GM12878 (cell line): Measurements from ENCODE around the gene GUCY2F. TPM values are rescaled to one million over a fixed set of nuclear protein-coding genes. Genes with fewer than 3 reads are reported as not detected.

Experiments used
- ATAC-seq: fragments of 200-7000 bp; cut with Tn5 transposase; 3 replicates; pipeline ENCODE4 v1.9.1; 2020; ENCODE audit warnings: mild to moderate bottlenecking, moderate library complexity
- Bru-seq: library from RNA; stranded (reverse); fragments of 400-500 nt; gene quantifications from one replicate; lab custom pipeline; 2021; lab: Mats Ljungman, UMichigan
- BruChase-seq, 2 experiments: library from RNA; stranded (reverse); fragments of 400-500 nt; gene quantifications; one replicate each; lab custom pipeline; 2021; lab: Mats Ljungman, UMichigan
- BruUV-seq: library from RNA; stranded (reverse); fragments of 400-500 nt; replicated peaks from 2 replicates; lab custom pipeline; 2021; lab: Mats Ljungman, UMichigan
- CTCF ChIA-PET: fragments of 300-600 bp; sonication (Branson Sonifier 250); formaldehyde crosslinking; extraction: SDS; loops from one replicate; lab custom pipeline; 2021; ENCODE audit warnings: inconsistent platforms; lab: Yijun Ruan, JAX
- POLR2A ChIA-PET: fragments of 350-600 bp; formaldehyde crosslinking; extraction: SDS; loops from one replicate; lab custom pipeline; 2021; ENCODE audit warnings: inconsistent platforms; lab: Charles Lee
- RAD21 ChIA-PET: fragments of 300-600 bp; sonication (Branson Sonifier 250); formaldehyde crosslinking; loops from one replicate; lab custom pipeline; 2023; ENCODE audit warnings: antibody characterized with exemption; ENCODE audit not compliant: unreplicated experiment; lab: Charles Lee
- SMC1A ChIA-PET: fragments of 300-600 bp; sonication (Branson Sonifier 250); formaldehyde crosslinking; loops from one replicate; lab custom pipeline; 2023; ENCODE audit not compliant: unreplicated experiment, uncharacterized antibody; lab: Charles Lee
- DNase-seq: peaks from one replicate; pipeline ENCODE4 v3.0.0-alpha.2; 2011; ENCODE audit warnings: low read depth, low spot score
- FAIRE-seq: peaks from 3 replicates; lab custom pipeline; 2011; peaks lifted over from hg19 to GRCh38; lab: Jason Lieb, UNC
- H2AFZ ChIP-seq: 2 replicates; pipeline ENCODE4 v1.6.0; 2011; ENCODE audit warnings: low read depth, low read length, control low read depth; ENCODE audit not compliant: control insufficient read depth
- H3K27ac ChIP-seq: 2 replicates; pipeline ENCODE4 v1.5.1; 2011; ENCODE audit warnings: control low read depth; ENCODE audit not compliant: control insufficient read depth, insufficient read depth
- H3K27me3 ChIP-seq, 2 experiments: replicated peaks in 1 of 2; 2 replicates each; pipeline versions ENCODE4 v1.6.0 to v1.6.1; 2011; ENCODE audit warnings: low read length in 1 of 2; ENCODE audit not compliant: control insufficient read depth in 2 of 2, insufficient read depth in 2 of 2
- H3K36me3 ChIP-seq, 2 experiments: 2 replicates each; pipeline ENCODE4 v1.5.1; 2011; ENCODE audit warnings: low read length in 1 of 2; ENCODE audit not compliant: control insufficient read depth in 2 of 2, insufficient read depth in 2 of 2
- H3K4me1 ChIP-seq: 2 replicates; pipeline ENCODE4 v1.6.1; 2011; ENCODE audit warnings: mild to moderate bottlenecking, low read length, moderate library complexity, mixed read lengths; ENCODE audit not compliant: control insufficient read depth, insufficient read depth
- H3K4me2 ChIP-seq: 2 replicates; pipeline ENCODE4 v1.6.0; 2011; ENCODE audit warnings: control low read depth; ENCODE audit not compliant: control insufficient read depth, insufficient read depth
- H3K4me3 ChIP-seq: fragments of 200-600 bp; sonication (generic); 2 replicates; pipeline ENCODE4 v1.5.1; 2016
- H3K79me2 ChIP-seq: 2 replicates; pipeline ENCODE4 v1.6.0; 2011; ENCODE audit warnings: low read length; ENCODE audit not compliant: control insufficient read depth, insufficient read depth
- H3K9ac ChIP-seq: 2 replicates; pipeline ENCODE4 v1.8.0; 2011; ENCODE audit warnings: low read length, control low read depth, mixed read lengths; ENCODE audit not compliant: control insufficient read depth, insufficient read depth
- H3K9me3 ChIP-seq: replicated peaks from 3 replicates; pipeline ENCODE4 v1.5.1; 2011; ENCODE audit warnings: mild to moderate bottlenecking, low read length; ENCODE audit not compliant: control insufficient read depth, insufficient read depth
- H4K20me1 ChIP-seq: 2 replicates; pipeline ENCODE4 v1.6.0; 2011; ENCODE audit not compliant: control insufficient read depth, insufficient read depth
- BHLHE40 ChIP-seq, 2 experiments: fragments of 450-650 bp in 1 of 2; IDR thresholded peaks; 2 replicates each; pipeline ENCODE4 v1.6.1; 2011 to 2017; ENCODE audit warnings: low read depth in 2 of 2, borderline replicate concordance in 1 of 2, improper control_type of control experiment in 1 of 2, low read length in 1 of 2, mild to moderate bottlenecking in 1 of 2
- CHD4 ChIP-seq: fragments of 200-600 bp; sonication (generic); IDR thresholded peaks from 2 replicates; pipeline ENCODE4 v1.6.1; 2016; ENCODE audit warnings: mild to moderate bottlenecking
- CREB1 ChIP-seq: IDR thresholded peaks from 2 replicates; pipeline ENCODE4 v1.6.1; 2012; ENCODE audit warnings: low read depth, mild to moderate bottlenecking, inconsistent platforms
- MXI1 ChIP-seq: fragments of 150-350 bp; IDR thresholded peaks from 2 replicates; pipeline ENCODE4 v1.6.1; 2011; ENCODE audit warnings: low read depth, mild to moderate bottlenecking, inconsistent platforms, low read length, improper control_type of control experiment
- PAX8 ChIP-seq: fragments of 450-650 bp; IDR thresholded peaks from 2 replicates; pipeline ENCODE4 v1.6.1; 2017; ENCODE audit warnings: mild to moderate bottlenecking, moderate library complexity
- POLR2A ChIP-seq: IDR thresholded peaks from 2 replicates; pipeline ENCODE4 v1.6.1; 2011; ENCODE audit warnings: low read depth, mild to moderate bottlenecking, low read length
- RAD51 ChIP-seq: fragments of 450-650 bp; IDR thresholded peaks from 2 replicates; pipeline ENCODE4 v1.6.1; 2016; ENCODE audit warnings: moderate library complexity, mild to moderate bottlenecking, inconsistent platforms
- RELA ChIP-seq: fragments of 450-650 bp; IDR thresholded peaks from 2 replicates; pipeline ENCODE4 v1.8.0; 2014; ENCODE audit warnings: borderline replicate concordance; ENCODE audit not compliant: partially characterized antibody
- TARDBP ChIP-seq: IDR thresholded peaks from 2 replicates; pipeline ENCODE4 v1.6.1; 2016; ENCODE audit warnings: borderline replicate concordance
- WGBS: methylation state at CpG from one replicate; pipeline ENCODE4 v1.1.6; 2016; ENCODE audit warnings: low lambda C conversion rate; ENCODE audit not compliant: insufficient replicate concordance, insufficient coverage; ENCODE audit errors: missing lambda C conversion rate; 5-methylcytosine and 5-hydroxymethylcytosine counted together
- in situ Hi-C: fragments of 300-500 bp; cut with MboI; formaldehyde crosslinking; loops from 9 replicates; pipeline ENCODE4 v1.14.3; 2018; ENCODE audit warnings: mixed read lengths
- intact Hi-C: fragments of 100-400 bp; cut with micrococcal nuclease; formaldehyde crosslinking; loops from one replicate; pipeline ENCODE4 v1.14.2; 2022; ENCODE audit not compliant: unreplicated experiment
- long read RNA-seq, 2 experiments: library from polyadenylated mRNA; unstranded; transcript quantifications; one replicate each; pipeline ENCODE4 v2.0.0, GENCODE V29; 2019 to 2020
- polyA minus RNA-seq, 3 experiments: library from RNA; depleted of rRNA, polyadenylated mRNA; stranded (reverse); fragments of >200 nt; gene quantifications; 2 replicates each; pipeline ENCODE4 v1.2.3, GENCODE V29; 2011
- polyA plus RNA-seq, 11 experiments: library from polyadenylated mRNA; depleted of rRNA in 4 of 11; unstranded in 6 of 11; stranded (reverse) in 5 of 11; fragments of >200 nt; fragmentation: Nextera tagmentation in 4 of 11; fragmentation: Illumina TruSeq in 1 of 11; extraction: Ambion mirVana in 4 of 11; extraction: Trizol in 1 of 11; gene quantifications; 1 replicate in 1 of 11; 2 replicates in 10 of 11; pipeline versions ENCODE4 v1.2.1 to v1.2.3, GENCODE V29; 2011 to 2016; ENCODE audit warnings: inconsistent platforms in 2 of 11, missing spikeins in 2 of 11, low read depth in 1 of 11
- total RNA-seq, 4 experiments: library from RNA; depleted of rRNA in 3 of 4; stranded (reverse); fragments of >200 nt in 3 of 4; fragmentation: Illumina TruSeq in 1 of 4; extraction: Trizol in 1 of 4; gene quantifications; 2 replicates each; pipeline versions ENCODE4 v1.2.1 to v1.2.3, GENCODE V29; 2013 to 2021
- TF ChIP-seq, protein P1 (sequence below): fragments of 150-350 bp; IDR thresholded peaks from 2 replicates; pipeline ENCODE4 v1.6.1; 2016; ENCODE audit warnings: low read depth, low read length
- TF ChIP-seq, protein P2 (sequence below): IDR thresholded peaks from 2 replicates; pipeline ENCODE4 v1.6.1; 2012; ENCODE audit warnings: low read depth, low read length, improper control_type of control experiment

Gene GUCY2F
- total RNA-seq (2013; cell fraction: nucleolus; rRNA removed), result not detected in 2 replicates
- total RNA-seq (2014; rRNA removed) (not detected in 2 replicates), total RNA-seq (2014; rRNA removed; fragmentation: Illumina TruSeq; extraction: Trizol) (not detected in 2 replicates), total RNA-seq (2021) (not detected in 2 replicates), polyA plus RNA-seq (2011; rRNA removed) (not detected in 2 replicates), polyA plus RNA-seq (2014; fragmentation: Illumina TruSeq; extraction: Trizol) (not detected in 2 replicates), polyA plus RNA-seq (2014; fragmentation: Nextera tagmentation; extraction: Ambion mirVana) (not detected), polyA plus RNA-seq (2014; rRNA removed) (not detected in 2 replicates), polyA plus RNA-seq (2016; fragmentation: Nextera tagmentation; extraction: Ambion mirVana) (not detected), polyA minus RNA-seq (2011; rRNA and poly(A)+ RNA removed) (not detected in 2 replicates), Bru-seq, nascent RNA (percentile 5 among the genes with signal in this experiment), BruChase-seq, experiment 1, labeled RNA remaining after a 6-hour chase (percentile 8 among the genes with signal in this experiment), BruChase-seq, experiment 2, labeled RNA remaining after a 2-hour chase (percentile 7 among the genes with signal in this experiment)
- not detected for polyA plus RNA-seq (2011; ENCODE audit: low read depth)
- polyA plus RNA-seq (2011; cell fraction: cytosol; rRNA removed), result not detected in 2 replicates
- polyA plus RNA-seq (2011; cell fraction: nucleus; rRNA removed), result 0.03 TPM in 1 of 2 replicates, not detected in the other
- polyA plus RNA-seq (2012), result not detected in 2 replicates
- not detected in 2 replicates for polyA minus RNA-seq (2011; cell fraction: cytosol; rRNA and poly(A)+ RNA removed)
- 0.10 TPM in 1 of 2 replicates, not detected in the other for polyA minus RNA-seq (2011; cell fraction: nucleus; rRNA and poly(A)+ RNA removed)
- long read RNA-seq, experiment 1, result 0 reads
- long read RNA-seq, experiment 2, result 0 reads

DNA sequence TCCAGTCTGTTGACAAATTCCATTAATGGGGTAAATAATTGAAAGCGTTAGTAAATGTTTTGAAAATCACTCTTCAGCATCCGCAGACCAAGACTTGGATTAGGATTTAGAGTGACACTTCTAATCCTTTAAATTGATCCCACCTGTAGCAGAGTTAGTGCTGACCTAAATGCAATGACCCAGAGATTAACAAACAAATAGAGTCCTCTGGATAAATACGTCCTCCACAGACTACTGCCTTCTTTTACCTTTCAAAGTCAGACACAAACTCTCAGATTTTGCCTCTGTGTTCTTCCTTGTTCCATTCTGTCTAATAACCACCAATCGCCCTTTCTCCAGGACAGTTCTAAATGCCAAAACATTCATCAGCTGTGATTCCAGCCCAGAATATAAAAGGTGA lies at the start of gene GUCY2F:
TSS of gene GUCY2F (minus strand) at position 101 of the 400 bp plus-strand sequence. CDS start 6,150 bp downstream, outside the sequence.
- in situ Hi-C loops, result loop anchor here (5.0 kb wide), 1 partner anchor 150 kb away; no protein-coding TSS in a partner anchor
- intact Hi-C loops, result no loop called here

More for the DNA sequence above, at the start of gene GUCY2F:
- H3K4me3 ChIP-seq, result no peak within 1 kb of the TSS
- no peak within 1 kb of the TSS for H2AFZ ChIP-seq
- H3K4me2 ChIP-seq, result no peak within 1 kb of the TSS
- H3K4me1 ChIP-seq, result no peaks in the 10 kb centered on the region
- RAD21 ChIA-PET, result interaction anchor here (0.7 to 1.0 kb wide), 2 partner anchors 665 to 782 kb away, joined by 3 to 4 read pairs; no protein-coding TSS in a partner anchor
- no peaks in the 10 kb centered on the region for H3K79me2 ChIP-seq
- POLR2A ChIA-PET, result no interaction called here
- no peaks in the 10 kb centered on the region for H3K36me3 ChIP-seq
- TF ChIP-seq CHD4 (no peak), TARDBP (no peak), MXI1 (no peak), BHLHE40 (IDR thresholded peaks at IDR 0.05; ENCODE audit: borderline replicate concordance in 1 of 2, low read depth in 2 of 2, low read length in 1 of 2) (no peak), RELA (no peak), PAX8 (no peak), CREB1 (no peak), RAD51 (no peak), POLR2A (no peak)
- TF ChIP-seq, protein P1, sequence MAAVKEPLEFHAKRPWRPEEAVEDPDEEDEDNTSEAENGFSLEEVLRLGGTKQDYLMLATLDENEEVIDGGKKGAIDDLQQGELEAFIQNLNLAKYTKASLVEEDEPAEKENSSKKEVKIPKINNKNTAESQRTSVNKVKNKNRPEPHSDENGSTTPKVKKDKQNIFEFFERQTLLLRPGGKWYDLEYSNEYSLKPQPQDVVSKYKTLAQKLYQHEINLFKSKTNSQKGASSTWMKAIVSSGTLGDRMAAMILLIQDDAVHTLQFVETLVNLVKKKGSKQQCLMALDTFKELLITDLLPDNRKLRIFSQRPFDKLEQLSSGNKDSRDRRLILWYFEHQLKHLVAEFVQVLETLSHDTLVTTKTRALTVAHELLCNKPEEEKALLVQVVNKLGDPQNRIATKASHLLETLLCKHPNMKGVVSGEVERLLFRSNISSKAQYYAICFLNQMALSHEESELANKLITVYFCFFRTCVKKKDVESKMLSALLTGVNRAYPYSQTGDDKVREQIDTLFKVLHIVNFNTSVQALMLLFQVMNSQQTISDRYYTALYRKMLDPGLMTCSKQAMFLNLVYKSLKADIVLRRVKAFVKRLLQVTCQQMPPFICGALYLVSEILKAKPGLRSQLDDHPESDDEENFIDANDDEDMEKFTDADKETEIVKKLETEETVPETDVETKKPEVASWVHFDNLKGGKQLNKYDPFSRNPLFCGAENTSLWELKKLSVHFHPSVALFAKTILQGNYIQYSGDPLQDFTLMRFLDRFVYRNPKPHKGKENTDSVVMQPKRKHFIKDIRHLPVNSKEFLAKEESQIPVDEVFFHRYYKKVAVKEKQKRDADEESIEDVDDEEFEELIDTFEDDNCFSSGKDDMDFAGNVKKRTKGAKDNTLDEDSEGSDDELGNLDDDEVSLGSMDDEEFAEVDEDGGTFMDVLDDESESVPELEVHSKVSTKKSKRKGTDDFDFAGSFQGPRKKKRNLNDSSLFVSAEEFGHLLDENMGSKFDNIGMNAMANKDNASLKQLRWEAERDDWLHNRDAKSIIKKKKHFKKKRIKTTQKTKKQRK, result no peak
- TF ChIP-seq, protein P2, sequence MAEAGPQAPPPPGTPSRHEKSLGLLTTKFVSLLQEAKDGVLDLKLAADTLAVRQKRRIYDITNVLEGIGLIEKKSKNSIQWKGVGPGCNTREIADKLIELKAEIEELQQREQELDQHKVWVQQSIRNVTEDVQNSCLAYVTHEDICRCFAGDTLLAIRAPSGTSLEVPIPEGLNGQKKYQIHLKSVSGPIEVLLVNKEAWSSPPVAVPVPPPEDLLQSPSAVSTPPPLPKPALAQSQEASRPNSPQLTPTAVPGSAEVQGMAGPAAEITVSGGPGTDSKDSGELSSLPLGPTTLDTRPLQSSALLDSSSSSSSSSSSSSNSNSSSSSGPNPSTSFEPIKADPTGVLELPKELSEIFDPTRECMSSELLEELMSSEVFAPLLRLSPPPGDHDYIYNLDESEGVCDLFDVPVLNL, result no peak
- FAIRE-seq (no peak), ATAC-seq (no peak), DNase-seq (no peak)
- CTCF ChIA-PET, result interaction anchor here (0.9 to 1.3 kb wide), 6 partner anchors 9 to 409 kb away, joined by 3 to 5 read pairs (median 4); no protein-coding TSS in a partner anchor
- H3K27me3 ChIP-seq, result no peaks in the 10 kb centered on the region
- SMC1A ChIA-PET, result interaction anchor here (1.0 to 1.3 kb wide), 3 partner anchors 99 to 664 kb away, joined by 3 read pairs; no protein-coding TSS in a partner anchor
- WGBS, result 27% methylated on average over 4 of the region's 4 CpGs
- H4K20me1 ChIP-seq, result no peaks in the 10 kb centered on the region
- BruUV-seq, result no TSS peak
- H3K9ac ChIP-seq, result no peak within 1 kb of the TSS
- H3K27ac ChIP-seq, result no peak within 1 kb of the TSS
- H3K9me3 ChIP-seq, result no peaks in the 10 kb centered on the region
